GOT3 (cell line): Measurements from ENCODE around the gene MSRB3.

Experiments used
- DNase-seq: peaks from one replicate; lab custom pipeline; 2025; ENCODE audit warnings: mixed read lengths; lab: John Stamatoyannopoulos, UW

MSRB3 gene

GRCh38 chr12:65392491-65392890 lies 114.0 kb downstream of the MSRB3 start:
- no peak for DNase-seq

GRCh38 chr12:65403188-65403587 lies 124.7 kb downstream of the MSRB3 start:
- DNase-seq, result no peak

GRCh38 chr12:65407388-65408149 lies 129.1 kb downstream of the MSRB3 start:
- no peak for DNase-seq

- DNase-seq, result no peak
These were observed 130.0 kb downstream of the MSRB3 start for GRCh38 chr12:65408441-65408840.

DNA sequence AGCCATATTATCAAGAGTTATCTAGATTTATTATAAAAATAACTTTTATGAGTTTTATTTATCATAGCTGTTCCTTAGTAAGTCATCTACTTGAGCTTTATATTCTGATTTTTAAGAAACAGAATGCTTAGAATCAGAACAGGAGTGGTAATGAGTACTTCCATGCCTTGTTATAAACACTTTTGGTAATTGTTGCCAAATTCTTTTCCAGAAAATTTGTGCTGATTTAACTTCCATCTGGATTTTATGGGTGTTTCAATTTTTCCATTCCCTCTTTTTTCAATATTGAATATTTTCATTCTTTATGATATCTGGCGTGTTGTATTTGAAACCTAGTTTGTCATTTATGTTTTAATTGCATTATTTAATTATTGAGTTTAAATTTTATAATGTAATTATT lies 131.2 kb downstream of the MSRB3 start:
- no peak for DNase-seq

GRCh38 chr12:65411171-65411570 lies 132.7 kb downstream of the MSRB3 start:
- DNase-seq, result no peak

GRCh38 chr12:65414526-65414925 lies 136.0 kb downstream of the MSRB3 start:
- no peak for DNase-seq

GRCh38 chr12:65415826-65416225 lies 137.3 kb downstream of the MSRB3 start:
- DNase-seq, result no peak

GRCh38 chr12:65419284-65420072 lies 141.0 kb downstream of the MSRB3 start:
- no peak for DNase-seq

DNA sequence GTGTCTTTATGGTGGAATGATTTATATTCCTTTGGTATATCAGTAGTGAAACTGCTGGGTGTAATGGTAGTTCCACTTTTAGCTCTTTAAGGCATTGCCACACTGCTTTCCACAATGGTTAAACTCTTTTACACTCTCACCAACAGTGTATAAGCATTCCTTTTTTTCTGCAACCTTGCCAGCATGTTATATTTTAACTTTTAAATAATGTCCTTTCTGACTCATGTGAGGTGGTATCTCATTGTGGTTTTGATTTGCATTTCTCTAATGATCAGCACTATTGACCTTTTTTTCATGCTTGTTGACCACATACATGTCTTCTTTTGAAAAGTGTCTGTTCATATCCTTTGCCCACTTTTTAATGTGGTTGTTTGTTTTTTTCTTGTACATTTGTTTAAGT lies 142.5 kb downstream of the MSRB3 start:
- no peak for DNase-seq

DNA sequence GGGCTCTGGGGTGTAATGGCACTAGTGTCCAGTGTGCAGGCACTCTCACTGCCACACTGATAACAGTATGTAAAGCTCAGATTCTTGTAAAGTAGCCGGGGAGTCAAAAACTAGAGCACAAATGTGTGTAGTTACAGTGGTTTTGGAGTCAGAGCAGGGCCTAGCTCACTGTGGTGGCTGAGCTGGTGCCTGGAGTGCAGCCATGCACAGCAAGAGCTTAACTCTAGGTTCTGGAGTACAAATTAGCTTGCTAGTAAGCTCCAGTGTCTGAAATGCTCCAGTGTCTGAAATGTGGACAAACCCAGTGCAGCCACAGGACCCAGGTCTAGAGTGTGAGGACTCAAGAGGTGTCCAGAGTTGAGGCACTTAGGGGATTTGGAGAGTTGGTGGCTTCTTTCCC lies 149.2 kb downstream of the MSRB3 start:
- DNase-seq, result no peak

DNA sequence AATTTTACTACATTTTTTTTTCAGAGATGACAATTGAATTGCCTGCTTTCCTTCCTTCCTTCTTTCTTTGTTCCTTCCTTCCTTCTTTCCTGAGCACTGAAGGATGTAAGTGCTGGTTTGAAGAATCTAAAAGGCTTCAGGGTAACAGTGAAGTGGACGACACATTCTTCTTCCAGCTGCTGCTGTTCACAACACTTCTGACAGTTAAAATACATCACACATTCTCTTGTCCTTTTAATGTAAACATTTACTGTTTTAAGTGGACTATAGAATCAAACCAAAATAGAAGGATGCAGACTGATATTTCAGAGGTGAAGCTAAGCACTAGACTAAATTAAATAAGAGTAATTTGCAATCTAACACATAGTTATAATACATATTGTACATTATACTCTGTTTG lies 151.5 kb downstream of the MSRB3 start:
- no peak for DNase-seq

GRCh38 chr12:65430571-65431306 lies 152.3 kb downstream of the MSRB3 start:
- DNase-seq, result no peak

- DNase-seq, result no peak
These were observed 153.6 kb downstream of the MSRB3 start for GRCh38 chr12:65432114-65432513.

- no peak for DNase-seq
These were observed 154.2 kb downstream of the MSRB3 start for GRCh38 chr12:65432651-65433050.

GRCh38 chr12:65434737-65435136 lies 156.3 kb downstream of the MSRB3 start:
- DNase-seq, result no peak

DNA sequence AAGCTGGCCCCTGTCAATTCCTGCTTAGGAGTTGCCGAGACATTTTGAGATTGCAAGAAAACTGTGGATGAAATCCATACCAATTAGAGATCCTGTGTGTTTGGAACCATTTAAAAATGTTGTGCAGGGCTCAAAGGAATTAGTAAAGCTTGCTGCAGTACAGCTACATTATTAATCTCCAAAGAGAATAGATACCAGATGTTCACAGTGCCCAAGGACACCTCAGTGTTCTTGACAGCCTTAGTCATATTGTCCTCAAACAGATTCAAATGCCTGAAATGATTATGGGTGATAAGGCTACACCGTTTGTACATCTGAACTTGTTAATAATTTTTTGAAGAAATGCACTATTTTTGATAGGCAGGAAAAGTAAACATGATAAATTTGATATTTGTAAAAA lies 164.6 kb downstream of the MSRB3 start:
- no peak for DNase-seq

DNA sequence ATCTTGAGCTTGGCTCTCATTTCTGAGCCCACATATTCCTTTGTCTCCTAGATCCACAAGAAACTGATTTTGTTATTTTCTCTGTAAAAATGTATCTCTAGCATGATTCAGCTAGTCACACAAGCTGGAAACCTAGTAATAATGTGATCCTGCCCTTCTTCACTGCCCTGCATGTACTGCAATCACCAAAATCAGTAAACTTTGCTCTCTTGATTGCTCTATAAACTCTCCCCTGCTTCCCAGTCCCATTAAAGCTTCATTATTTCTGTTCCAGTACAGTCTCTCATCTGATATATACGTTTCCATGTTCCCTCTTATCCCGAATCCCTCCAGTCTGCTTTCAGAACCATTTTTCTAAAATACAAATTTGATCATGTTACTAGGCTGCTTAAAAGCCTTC lies 166.5 kb downstream of the MSRB3 start:
- no peak for DNase-seq

GRCh38 chr12:65446901-65447300 lies 168.4 kb downstream of the MSRB3 start:
- no peak for DNase-seq

DNA sequence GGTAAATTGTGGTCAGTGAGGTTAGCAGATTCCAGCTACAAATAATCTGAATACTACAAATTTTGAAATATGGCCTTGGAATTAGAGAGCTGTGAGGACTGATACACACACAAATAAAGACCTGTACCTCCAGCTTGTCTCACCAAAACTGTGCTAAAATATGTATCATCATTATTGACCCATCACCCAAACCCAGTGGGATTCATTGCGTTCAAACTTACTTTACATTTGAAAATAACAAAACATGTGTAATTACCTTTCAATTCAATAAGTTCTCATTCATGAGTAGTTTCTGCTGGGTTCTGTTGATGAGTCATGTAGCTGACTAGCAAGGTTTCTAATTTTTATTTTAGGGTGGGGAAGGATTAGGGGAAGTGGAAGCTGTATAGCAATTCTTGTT lies 170.9 kb downstream of the MSRB3 start:
- DNase-seq, result no peak

DNA sequence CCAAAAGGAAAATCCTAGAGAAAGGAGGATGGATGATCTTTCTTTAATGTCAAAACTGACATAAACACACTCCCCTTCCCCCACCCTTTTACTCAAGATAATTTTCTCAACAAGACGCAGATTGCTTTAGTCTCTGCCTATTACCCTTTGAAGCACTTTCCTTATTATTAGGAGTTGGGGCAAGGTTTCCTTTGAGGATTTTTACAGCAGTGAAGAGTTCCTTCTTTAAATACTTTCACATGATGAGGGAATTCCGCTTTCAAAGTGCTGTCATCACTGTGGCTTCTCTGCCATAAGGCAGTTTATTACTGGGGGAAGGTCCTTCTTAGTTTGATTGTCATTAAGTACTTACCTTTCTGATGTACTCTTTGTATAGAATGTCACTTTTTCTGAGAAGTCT lies 172.1 kb downstream of the MSRB3 start:
- DNase-seq, result no peak

DNA sequence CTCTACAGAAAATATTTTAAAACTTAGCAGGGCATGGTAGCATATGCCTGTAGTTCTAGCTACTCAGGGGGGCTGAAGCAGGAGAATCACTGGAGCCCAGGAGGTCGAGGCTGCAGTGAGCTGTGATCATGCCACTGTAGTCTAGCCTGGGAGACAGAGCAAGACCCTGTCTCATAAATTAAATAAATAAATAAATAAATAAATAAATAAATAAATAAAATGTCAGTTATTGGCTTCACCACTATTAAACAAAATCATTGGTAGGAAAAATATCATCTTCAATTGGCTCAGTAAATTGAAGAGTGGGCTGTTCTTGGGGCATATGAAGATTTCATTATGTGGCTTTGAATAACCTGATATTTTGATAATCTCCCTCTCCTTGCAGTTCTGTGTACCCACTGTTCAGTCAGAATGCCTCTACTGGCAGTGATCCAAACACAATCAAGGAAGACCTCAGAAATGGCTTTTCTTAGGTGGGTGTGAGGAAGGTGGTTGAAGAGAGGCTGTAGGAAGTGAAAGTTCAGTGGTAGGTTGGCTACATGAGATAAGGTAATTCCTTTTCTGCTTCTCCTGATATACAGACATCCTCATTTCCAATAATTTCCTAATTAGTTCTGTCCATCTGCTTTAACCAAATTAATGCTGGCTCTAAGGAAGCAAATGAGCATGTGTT lies 175.8 kb downstream of the MSRB3 start:
- no peak for DNase-seq
